ES-I3 (cell line): ENCODE results near the gene INHA.

ENCODE experiments used
- H3K36me3 ChIP-seq: 2 replicates; pipeline ENCODE4 v1.6.1; 2013; ENCODE audit warnings: mild to moderate bottlenecking, low read length, control low read depth, moderate library complexity; ENCODE audit not compliant: insufficient read depth
- H3K4me1 ChIP-seq: 2 replicates; pipeline ENCODE4 v1.6.1; 2013; ENCODE audit warnings: mild to moderate bottlenecking, control low read depth, low read length; ENCODE audit not compliant: insufficient read depth
- H3K9ac ChIP-seq: 2 replicates; pipeline ENCODE4 v1.6.1; 2013; ENCODE audit warnings: low read depth, mild to moderate bottlenecking, low read length, moderate library complexity
- H3K9me3 ChIP-seq: 2 replicates; pipeline ENCODE4 v1.6.1; 2013; ENCODE audit warnings: mild to moderate bottlenecking, low read length, moderate library complexity; ENCODE audit not compliant: control insufficient read depth, insufficient read depth

INHA gene, protein sequence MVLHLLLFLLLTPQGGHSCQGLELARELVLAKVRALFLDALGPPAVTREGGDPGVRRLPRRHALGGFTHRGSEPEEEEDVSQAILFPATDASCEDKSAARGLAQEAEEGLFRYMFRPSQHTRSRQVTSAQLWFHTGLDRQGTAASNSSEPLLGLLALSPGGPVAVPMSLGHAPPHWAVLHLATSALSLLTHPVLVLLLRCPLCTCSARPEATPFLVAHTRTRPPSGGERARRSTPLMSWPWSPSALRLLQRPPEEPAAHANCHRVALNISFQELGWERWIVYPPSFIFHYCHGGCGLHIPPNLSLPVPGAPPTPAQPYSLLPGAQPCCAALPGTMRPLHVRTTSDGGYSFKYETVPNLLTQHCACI

DNA sequence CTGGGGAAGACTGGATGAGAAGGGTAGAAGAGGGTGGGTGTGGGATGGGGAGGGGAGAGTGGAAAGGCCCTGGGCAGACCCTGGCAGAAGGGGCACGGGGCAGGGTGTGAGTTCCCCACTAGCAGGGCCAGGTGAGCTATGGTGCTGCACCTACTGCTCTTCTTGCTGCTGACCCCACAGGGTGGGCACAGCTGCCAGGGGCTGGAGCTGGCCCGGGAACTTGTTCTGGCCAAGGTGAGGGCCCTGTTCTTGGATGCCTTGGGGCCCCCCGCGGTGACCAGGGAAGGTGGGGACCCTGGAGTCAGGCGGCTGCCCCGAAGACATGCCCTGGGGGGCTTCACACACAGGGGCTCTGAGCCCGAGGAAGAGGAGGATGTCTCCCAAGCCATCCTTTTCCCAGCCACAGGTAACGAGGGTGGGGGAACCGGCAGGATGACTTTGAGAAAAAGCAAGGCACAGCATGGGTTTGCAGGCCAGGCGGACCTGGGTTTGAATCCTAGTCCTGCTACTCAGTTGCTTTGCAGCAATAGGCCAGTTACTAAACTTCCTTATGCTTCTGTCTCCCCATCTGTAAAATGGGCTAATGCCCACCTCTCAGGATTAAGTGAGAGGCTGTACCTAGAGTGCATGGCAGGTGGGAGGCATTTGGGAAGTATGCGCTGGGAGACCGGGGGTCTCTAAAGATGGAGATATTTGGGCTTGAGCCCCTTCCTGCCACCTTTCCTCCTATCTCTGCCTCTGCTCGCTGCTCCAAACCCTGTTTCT lies at the start of gene INHA:
Gene INHA, plus strand, starts transcription at position 74 of the 765 bp plus-strand sequence. Its CDS starts 65 bp downstream, at position 139.
- Histone ChIP-seq H3K9ac (peak within 1 kb of the TSS; percentile 72), H3K9me3 (no peaks in the 10 kb centered on the region), H3K36me3 (peaks cover 4% of the 10 kb centered on the region; the same call in 1 of the 2 replicates), H3K4me1 (peaks cover 38% of the 10 kb centered on the region)

DNA sequence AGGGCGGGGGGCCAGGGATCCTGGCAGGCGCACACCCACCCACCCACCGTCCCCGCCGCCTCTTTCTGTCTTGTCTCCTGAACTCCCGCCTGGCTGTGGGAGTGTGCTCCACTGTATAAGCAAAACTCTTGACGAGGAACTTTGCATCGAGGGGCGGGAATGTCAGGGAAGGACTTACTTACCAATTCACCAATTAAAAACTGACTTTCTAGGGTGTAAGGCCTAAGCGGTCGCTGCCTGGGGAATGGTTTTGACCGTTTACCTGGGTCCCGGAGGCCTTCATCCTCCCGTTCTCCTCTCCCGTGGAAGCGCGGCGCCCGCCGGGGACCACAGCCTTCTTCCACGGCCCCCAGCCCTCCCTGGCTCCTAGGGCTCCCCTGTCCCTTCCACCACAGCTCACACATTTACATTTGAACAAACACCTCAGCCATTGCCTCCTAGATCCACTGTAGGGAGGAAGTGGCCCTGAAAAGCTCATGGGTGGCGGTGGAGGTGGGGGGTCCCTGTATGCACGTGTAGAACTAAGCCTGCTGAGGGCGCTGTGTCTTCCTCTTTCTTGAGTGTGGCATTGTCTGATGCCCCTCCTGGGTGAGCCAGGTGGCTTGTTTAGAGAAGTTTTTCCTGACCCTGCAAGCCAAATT lies 49.0 kb upstream of the INHA start:
- H3K4me1 ChIP-seq = peaks cover 26% of the 10 kb centered on the region
- no peaks in the 10 kb centered on the region for H3K36me3 ChIP-seq
- peak overlapping the region; percentile 42 for H3K9ac ChIP-seq
- no peaks in the 10 kb centered on the region for H3K9me3 ChIP-seq

DNA sequence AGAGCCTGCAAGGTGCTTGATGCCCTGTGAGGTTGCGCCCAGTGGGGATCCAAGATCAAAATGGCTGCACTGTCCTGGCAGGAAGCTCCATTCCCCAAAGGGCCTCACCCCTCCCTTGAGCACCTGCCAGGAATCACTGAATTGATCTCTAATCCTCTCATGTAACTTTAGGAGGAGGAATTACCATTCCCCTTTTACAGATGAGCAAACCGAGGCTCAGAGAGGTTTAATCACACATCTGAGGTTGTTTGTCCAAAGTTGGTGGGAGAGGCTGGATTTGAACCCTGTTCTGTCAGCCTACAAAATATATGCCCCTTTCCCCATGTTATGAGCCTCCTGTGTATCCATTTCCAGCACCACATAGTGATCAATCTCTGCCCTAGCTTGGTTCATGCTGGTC lies 47.3 kb upstream of the INHA start:
- H3K36me3 ChIP-seq = no peaks in the 10 kb centered on the region
- peaks cover 21% of the 10 kb centered on the region; the same call in 1 of the 2 replicates for H3K4me1 ChIP-seq
- H3K9me3 ChIP-seq = no peaks in the 10 kb centered on the region
- no peak overlapping the region for H3K9ac ChIP-seq

DNA sequence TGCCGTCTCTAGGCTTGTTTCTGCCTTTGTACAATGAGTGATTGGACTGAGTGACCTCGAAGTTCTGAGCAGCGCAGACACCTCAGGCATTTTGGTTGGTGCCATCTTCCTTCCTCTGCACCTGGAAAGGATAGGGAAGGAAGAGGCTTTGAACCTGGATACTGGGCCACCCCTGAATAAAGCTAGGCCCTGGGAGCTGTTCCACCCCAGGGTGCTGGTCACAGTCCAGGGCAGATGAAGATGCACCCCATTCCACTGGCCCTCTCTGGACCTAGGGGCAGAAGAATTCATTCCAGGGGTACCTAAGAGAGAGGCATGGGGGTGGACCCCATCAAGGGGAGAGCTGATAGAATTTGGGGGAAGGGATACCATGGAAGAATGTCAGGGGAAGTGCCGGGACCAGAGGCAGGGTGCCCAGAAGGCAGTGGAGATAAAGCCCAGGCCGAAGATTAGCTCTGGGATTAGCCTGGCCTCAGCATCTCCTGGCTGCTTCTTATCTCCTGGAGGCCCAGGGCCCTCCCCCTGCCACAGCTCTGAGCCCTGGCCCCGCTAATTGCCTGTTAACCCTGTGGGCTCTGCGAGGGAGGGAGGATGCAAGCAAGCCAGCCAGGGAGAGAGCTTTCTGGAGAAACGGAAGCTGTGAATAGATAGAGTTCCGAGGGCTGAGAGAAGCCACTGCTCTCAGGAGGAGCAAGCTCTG lies 46.4 kb upstream of the INHA start:
- Histone ChIP-seq H3K9ac (no peak overlapping the region), H3K36me3 (no peaks in the 10 kb centered on the region), H3K4me1 (peaks cover 15% of the 10 kb centered on the region; the same call in 1 of the 2 replicates), H3K9me3 (no peaks in the 10 kb centered on the region)

DNA sequence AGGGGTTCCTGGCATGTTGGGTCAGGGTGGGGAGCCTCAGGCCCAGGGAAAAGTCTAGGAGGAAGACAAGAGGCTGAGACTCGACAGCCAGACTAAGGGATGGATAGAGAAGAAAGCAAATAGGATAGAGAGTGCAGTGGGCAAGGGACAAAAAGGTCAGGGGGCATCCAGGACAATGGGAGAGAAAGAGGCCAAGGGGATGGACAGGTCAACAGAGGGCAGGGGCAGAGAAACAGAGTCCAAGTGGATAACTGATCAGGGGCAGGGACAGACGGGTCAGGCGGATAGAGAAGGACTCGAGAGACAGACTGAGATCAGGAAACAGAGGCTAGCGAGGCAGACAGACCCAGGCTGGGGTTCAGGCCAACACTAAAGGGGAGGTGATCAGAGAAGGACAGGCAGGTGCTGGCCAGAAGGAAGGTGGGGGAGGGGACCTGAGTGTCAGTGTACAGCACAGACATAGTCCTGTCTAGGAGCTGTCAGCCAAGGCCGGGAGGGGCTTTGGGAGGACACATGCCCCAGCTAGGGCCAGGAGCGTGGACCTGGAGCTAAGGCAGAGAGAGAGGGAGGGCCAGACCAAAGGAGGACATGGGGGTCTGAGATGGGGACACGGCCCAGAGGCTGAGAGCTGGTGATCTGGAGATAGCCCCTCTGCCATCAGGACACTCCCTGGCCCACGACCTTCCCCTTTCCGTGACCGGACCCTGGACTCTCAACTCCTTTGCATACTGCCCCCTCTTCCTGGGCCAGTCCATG lies 45.6 kb upstream of the INHA start:
- H3K4me1 ChIP-seq = peaks cover 8% of the 10 kb centered on the region; the same call in 1 of the 2 replicates
- no peaks in the 10 kb centered on the region for H3K9me3 ChIP-seq
- H3K36me3 ChIP-seq = no peaks in the 10 kb centered on the region
- H3K9ac ChIP-seq = no peak overlapping the region

DNA sequence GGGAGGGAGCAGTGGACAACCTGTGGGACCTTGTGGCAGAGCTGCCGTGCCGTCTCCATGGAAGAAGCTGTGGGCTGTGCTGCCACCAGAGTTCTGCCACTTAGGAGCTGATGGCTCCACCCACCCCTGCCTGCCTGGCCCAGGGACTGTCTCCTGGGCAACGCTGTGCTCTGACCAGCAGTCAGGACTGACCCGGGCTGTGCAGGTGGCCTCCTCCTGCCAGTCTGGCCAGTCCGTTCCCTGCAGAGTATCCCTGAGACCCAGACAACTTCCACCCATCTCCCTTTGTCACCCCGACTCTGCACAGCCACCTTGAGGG lies 45.1 kb upstream of the INHA start:
- H3K4me1 ChIP-seq = peaks cover 9% of the 10 kb centered on the region
- no peak overlapping the region for H3K9ac ChIP-seq
- H3K9me3 ChIP-seq = no peaks in the 10 kb centered on the region
- no peaks in the 10 kb centered on the region for H3K36me3 ChIP-seq

DNA sequence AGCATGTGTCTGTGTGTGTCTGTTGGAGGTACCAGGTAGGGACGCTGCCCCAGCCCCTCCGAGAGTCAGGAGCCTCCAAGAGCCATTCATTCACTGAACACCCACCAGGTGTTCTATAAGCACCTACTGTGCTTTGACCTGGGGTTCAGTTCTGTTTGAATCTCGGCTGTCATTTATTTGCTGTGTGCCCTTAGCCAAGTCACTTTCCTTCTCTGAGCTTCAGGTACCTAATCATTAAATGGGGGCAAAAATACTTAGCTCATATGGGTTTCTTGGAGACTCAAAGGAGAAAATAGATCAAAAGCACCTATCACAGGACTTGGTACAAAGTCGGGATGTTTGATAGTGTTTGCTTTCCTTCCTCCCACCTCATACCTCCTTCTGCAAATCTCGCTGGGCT lies 44.6 kb upstream of the INHA start:
- Histone ChIP-seq H3K9ac (no peak overlapping the region), H3K9me3 (no peaks in the 10 kb centered on the region), H3K36me3 (no peaks in the 10 kb centered on the region), H3K4me1 (peaks cover 13% of the 10 kb centered on the region)

DNA sequence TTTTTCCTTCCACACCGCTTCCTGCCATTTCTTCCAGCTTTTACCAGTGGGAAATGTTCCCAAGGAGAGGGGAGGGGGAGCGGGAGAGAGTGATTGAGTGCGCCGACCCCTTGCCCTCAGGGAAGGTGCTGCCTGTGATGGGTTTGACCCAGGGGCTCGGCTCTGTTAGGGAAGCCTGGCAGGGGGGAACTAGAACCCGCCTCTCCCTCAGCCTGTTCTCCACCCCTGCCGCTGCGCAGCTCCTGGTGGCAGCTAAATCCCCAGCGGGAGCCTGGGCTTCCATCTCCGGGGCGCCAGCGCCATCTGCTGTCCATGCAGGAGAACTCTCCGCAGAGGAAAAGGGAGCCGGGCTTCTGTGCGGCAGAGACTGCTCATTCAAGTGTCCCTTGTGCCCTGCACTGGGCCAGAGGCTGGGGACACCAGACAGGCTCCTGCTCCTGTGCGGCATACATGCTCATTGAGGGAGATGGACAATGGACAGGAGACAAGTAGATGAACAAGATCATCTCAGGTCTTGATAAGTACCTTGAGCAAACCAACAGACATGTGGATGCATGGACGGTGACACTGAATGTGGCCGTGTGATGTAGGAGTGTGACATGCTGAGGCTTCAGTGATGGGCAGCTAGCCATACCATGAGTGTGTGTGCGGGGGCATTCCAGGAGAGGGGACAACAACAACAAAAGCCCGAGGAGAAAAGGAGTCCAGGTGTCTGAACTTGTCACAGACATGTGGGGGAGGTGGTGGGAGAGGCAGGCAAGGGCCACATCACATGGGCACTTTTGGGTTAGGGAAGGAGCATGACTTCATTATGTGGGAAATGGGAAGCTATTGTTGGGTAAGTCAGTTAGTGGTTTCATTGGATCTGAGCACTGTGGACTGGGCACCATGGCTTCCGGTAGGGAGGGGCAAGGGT lies 41.8 kb upstream of the INHA start:
- Histone ChIP-seq H3K9ac (peak overlapping the region; percentile 47; the same call in 1 of the 2 replicates), H3K9me3 (no peaks in the 10 kb centered on the region), H3K36me3 (no peaks in the 10 kb centered on the region), H3K4me1 (peaks cover 14% of the 10 kb centered on the region)

DNA sequence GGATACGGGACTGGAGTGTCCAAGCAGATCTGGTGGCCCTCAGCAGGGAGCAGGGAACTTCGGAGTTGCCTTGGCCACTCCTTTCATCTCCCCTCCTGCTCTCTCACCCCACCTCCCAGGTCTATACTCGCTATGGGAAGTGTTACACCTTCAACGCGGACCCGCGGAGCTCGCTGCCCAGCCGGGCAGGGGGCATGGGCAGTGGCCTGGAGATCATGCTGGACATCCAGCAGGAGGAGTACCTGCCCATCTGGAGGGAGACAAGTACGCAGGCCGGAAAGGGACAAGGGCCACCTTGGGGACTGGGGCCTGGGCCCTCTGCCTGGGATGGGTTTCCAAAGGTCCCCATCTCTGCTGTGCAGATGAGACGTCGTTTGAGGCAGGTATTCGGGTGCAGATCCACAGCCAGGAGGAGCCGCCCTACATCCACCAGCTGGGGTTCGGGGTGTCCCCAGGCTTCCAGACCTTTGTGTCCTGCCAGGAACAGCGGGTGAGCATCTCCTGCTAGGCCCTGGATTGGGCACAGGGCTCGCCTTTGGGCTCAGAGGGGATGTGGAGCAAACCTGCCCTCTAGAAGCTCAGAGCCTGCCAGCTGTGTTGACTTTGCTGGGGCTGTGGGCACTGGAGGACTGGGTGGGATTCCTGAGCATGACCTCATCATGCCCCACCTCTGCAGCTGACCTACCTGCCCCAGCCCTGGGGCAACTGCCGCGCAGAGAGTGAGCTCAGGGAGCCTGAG lies 40.3 kb upstream of the INHA start:
- Histone ChIP-seq H3K4me1 (peaks cover 15% of the 10 kb centered on the region), H3K9me3 (no peaks in the 10 kb centered on the region), H3K9ac (no peak overlapping the region), H3K36me3 (no peaks in the 10 kb centered on the region)

DNA sequence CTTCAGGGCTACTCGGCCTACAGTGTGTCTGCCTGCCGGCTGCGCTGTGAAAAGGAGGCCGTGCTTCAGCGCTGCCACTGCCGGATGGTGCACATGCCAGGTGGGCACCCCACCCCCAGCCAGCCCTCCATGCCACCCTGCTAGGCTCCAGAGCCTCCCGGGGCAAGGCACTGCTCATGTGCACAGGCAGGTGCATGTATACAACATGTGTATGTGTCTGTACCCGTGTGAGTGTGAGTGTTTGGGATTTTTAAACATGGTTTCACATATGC lies 39.8 kb upstream of the INHA start:
- Histone ChIP-seq H3K4me1 (peaks cover 20% of the 10 kb centered on the region), H3K9ac (no peak overlapping the region), H3K36me3 (no peaks in the 10 kb centered on the region), H3K9me3 (no peaks in the 10 kb centered on the region)

DNA sequence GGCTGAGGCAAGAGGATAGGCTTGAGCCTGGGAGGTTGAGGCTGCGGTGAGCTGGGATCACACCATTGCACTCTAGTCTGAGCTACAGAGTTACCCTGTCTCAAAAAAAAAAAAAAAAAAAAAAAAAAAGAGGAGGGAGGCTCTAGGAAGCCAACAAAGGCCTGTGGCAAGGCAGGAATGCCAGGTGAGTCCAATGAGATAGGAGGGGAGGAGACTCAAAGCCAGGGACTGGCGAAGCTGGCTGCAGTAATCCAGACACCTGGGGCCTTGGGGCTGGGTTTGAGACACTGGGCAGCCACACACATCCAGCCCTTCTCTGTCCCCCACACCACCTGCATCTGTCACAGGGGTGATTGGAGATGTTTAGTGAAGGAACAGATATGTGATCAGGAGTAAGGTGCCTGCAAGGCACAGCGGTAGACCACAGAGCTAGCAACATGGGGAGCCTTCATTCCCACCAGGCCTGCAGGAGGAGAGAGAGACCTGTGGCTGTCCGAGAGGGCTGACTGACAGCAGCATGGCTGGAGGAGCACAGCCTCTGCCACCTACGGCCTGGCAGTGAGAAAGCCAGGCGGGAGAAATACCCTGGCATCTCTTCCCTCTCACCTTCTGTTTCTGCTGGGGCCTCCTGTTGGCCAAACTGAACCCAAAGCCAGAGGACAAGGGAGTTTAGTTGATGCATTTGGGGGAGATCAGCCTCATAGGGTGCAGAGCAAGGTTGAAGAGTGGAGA lies 38.0 kb upstream of the INHA start:
- Histone ChIP-seq H3K36me3 (no peaks in the 10 kb centered on the region), H3K9me3 (no peaks in the 10 kb centered on the region), H3K9ac (no peak overlapping the region), H3K4me1 (peaks cover 34% of the 10 kb centered on the region)

DNA sequence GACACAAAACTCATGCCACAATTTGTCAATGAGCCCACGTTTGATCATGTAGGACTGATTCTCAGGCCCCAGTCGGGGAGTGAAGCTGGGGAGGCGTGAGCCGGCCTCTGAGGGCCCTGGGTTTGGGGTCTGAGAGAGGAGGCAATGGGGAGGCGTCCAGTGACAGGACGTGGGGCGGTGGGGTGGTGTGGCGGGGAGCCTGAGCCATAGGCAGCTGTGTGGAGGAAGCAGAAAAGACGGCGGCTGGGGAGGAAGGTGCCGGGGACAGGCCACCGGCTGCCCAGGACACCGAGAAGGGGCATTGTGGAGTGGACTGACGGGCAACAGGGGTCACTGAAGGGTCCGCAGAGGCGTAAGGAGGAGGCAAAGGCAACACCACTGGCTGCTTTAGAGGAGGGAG lies 35.7 kb upstream of the INHA start:
- Histone ChIP-seq H3K4me1 (peaks cover 28% of the 10 kb centered on the region), H3K9me3 (no peaks in the 10 kb centered on the region), H3K9ac (no peak overlapping the region), H3K36me3 (peaks cover 9% of the 10 kb centered on the region)
